ENCODE data around the gene ARHGAP6.

- TF ChIP-seq, protein P1, sequence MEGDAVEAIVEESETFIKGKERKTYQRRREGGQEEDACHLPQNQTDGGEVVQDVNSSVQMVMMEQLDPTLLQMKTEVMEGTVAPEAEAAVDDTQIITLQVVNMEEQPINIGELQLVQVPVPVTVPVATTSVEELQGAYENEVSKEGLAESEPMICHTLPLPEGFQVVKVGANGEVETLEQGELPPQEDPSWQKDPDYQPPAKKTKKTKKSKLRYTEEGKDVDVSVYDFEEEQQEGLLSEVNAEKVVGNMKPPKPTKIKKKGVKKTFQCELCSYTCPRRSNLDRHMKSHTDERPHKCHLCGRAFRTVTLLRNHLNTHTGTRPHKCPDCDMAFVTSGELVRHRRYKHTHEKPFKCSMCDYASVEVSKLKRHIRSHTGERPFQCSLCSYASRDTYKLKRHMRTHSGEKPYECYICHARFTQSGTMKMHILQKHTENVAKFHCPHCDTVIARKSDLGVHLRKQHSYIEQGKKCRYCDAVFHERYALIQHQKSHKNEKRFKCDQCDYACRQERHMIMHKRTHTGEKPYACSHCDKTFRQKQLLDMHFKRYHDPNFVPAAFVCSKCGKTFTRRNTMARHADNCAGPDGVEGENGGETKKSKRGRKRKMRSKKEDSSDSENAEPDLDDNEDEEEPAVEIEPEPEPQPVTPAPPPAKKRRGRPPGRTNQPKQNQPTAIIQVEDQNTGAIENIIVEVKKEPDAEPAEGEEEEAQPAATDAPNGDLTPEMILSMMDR (IDR thresholded peaks at IDR 0.05): no peak
- TF ChIP-seq POLR2A (IDR thresholded peaks at IDR 0.05): no peak
Observed at GRCh38 chrX:11103751-11104150, 562.0 kb downstream of the ARHGAP6 start.
